HG03460 (cell line): ENCODE data around the gene ERAP2.

Experiments
- ATAC-seq: cut with Tn5 transposase; IDR thresholded peaks from one replicate; pipeline ENCODE4 v1.9.1; 2021; ENCODE audit not compliant: unreplicated experiment

The ERAP2 gene

GRCh38 chr5:96958977-96959376 is 82.7 kb downstream of the ERAP2 start:
- ATAC-seq = no peak

GRCh38 chr5:96961053-96961452 is 84.8 kb downstream of the ERAP2 start:
- peak; percentile 58 for ATAC-seq

DNA sequence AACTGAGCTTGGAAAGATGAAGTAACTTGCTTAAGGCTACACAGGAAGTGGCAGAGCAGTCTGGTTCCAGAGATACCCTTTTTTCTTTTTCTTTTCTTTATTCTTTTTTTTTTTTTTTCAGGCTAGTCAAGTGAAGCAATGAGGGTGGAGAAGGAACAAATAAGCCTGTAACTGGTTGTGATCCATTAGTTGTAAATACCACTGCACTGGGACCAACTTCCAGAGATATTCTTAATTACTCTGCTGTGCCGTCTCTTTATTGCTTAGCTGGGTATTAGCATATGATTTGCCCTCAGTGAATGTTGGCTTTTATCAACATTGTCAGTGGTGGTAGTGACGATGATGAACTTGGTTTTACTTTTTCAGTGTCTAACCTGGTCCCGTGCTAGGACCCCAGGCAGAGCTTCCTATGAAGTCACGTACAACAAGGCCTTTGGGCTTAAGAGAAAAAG is 86.3 kb downstream of the ERAP2 start:
- ATAC-seq = no peak

DNA sequence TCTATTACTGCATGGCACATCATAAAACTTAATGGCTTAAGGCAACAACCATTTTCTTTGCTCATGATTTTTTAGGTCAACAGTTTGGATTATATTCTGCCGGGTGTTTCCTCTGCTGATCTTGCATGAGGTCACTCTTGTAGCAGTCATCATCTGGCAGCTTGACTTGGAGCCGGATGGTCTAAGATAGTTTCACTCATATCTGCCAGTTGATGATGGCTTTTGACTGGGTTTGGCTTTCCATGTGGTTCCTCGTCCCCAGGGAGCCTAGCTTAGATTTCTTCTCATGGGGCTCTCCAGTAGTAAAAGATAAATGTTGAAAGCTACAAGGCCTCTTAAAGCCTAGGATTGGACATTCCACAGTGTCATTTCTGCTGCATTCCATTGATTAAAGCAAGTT is 87.0 kb downstream of the ERAP2 start:
- ATAC-seq = peak; percentile 65

DNA sequence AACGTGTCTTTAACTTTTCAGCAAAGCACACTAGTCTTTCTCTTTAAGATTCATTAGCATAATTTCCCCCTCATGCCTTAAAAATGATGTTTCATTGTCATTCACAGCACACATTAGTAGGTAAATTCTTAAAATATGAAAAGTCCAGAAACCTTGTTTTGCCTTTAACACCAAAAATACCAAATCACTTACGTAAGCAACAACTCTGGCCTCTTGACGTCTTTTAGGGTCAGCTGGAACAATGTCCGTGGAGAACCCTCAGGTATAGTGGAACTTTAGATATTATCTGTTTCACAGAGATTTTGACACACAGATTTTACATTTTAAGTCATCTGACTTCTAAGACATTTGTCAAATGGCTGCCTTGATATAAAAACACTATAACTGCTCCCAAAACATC is 90.5 kb downstream of the ERAP2 start:
- no peak for ATAC-seq

GRCh38 chr5:96967400-96967799 is 91.1 kb downstream of the ERAP2 start:
- no peak for ATAC-seq

- ATAC-seq = no peak
Observed at GRCh38 chr5:96968074-96968473, 91.8 kb downstream of the ERAP2 start.

GRCh38 chr5:96968614-96969013 is 92.3 kb downstream of the ERAP2 start:
- no peak for ATAC-seq
